Endothelial cell of umbilical vein (primary cell): ENCODE measurements around the gene C4orf54. TPM values are rescaled to one million over a fixed set of nuclear protein-coding genes. Genes with fewer than 3 reads are reported as not detected.

Experiments
- BruUV-seq: library from RNA; stranded (reverse); fragments of 400-500 nt; replicated peaks from 2 replicates; lab custom pipeline; 2021; lab: Mats Ljungman, UMichigan
- CTCF ChIA-PET: fragments of 300-600, 350-600 bp; sonication (Branson Sonifier 250); formaldehyde crosslinking; loops from one replicate; lab custom pipeline; 2021; ENCODE audit warnings: antibody characterized with exemption, inconsistent platforms; lab: Charles Lee
- POLR2A ChIA-PET: fragments of 300-600, 350-600 bp; sonication (Branson Sonifier 250); formaldehyde crosslinking; loops from one replicate; lab custom pipeline; 2021; ENCODE audit warnings: antibody characterized with exemption, inconsistent platforms; lab: Charles Lee
- DNase-seq: peaks from one replicate; pipeline ENCODE4 v3.0.0-alpha.2; 2011; ENCODE audit warnings: low read depth, low spot score
- FAIRE-seq: peaks from 2 replicates; lab custom pipeline; 2011; peaks lifted over from hg19 to GRCh38; lab: Jason Lieb, UNC
- H2AFZ ChIP-seq: 2 replicates; pipeline ENCODE4 v1.6.0; 2012; ENCODE audit warnings: low read depth, low read length, control low read depth, inconsistent platforms
- H3K27ac ChIP-seq: 2 replicates; pipeline ENCODE4 v1.5.1; 2011; ENCODE audit warnings: low read depth, mild to moderate bottlenecking, control low read depth, low read length, moderate library complexity; ENCODE audit not compliant: insufficient read depth
- H3K27me3 ChIP-seq, 2 experiments: 2 replicates each; pipeline versions ENCODE4 v1.6.0 to v1.6.1; 2011; ENCODE audit warnings: low read length in 2 of 2, mixed read lengths in 1 of 2; ENCODE audit not compliant: control insufficient read depth in 2 of 2, insufficient read depth in 2 of 2
- H3K36me3 ChIP-seq, 2 experiments: 2 replicates in 1 of 2; 3 replicates in 1 of 2; pipeline ENCODE4 v1.5.1; 2011; ENCODE audit warnings: low read length in 2 of 2, mild to moderate bottlenecking in 1 of 2, moderate library complexity in 1 of 2; ENCODE audit not compliant: control insufficient read depth in 2 of 2, insufficient read depth in 2 of 2; ENCODE audit errors: extremely low read depth in 1 of 2
- H3K4me1 ChIP-seq: 3 replicates; pipeline ENCODE4 v1.5.1; 2011; ENCODE audit warnings: mild to moderate bottlenecking, low read length; ENCODE audit not compliant: control insufficient read depth, insufficient read depth; ENCODE audit errors: extremely low read depth
- H3K4me2 ChIP-seq: 2 replicates; pipeline ENCODE4 v1.6.1; 2011; ENCODE audit warnings: low read length, control low read depth, mixed read lengths; ENCODE audit not compliant: insufficient read depth
- H3K4me3 ChIP-seq, 3 experiments: fragments of 200-600 bp in 1 of 3; sonication (generic), shearing (Covaris generic) in 1 of 3; replicated peaks in 1 of 3; 2 replicates each; pipeline ENCODE4 v1.5.1; 2011 to 2016; ENCODE audit warnings: control low read depth in 3 of 3, low read length in 3 of 3, mild to moderate bottlenecking in 2 of 3, inconsistent platforms in 1 of 3, low read depth in 1 of 3, moderate library complexity in 1 of 3; ENCODE audit not compliant: insufficient read depth in 1 of 3
- H3K79me2 ChIP-seq: 2 replicates; pipeline ENCODE4 v1.6.0; 2012; ENCODE audit warnings: low read length, inconsistent platforms; ENCODE audit not compliant: control insufficient read depth, insufficient read depth
- H3K9ac ChIP-seq: replicated peaks from 2 replicates; pipeline ENCODE3; 2011; ENCODE audit warnings: low read length, control low read depth; ENCODE audit not compliant: insufficient read depth; ENCODE audit errors: extremely low read depth
- H3K9me1 ChIP-seq: replicated peaks from 3 replicates; pipeline ENCODE4 v1.6.0; 2011; ENCODE audit warnings: mild to moderate bottlenecking, low read length; ENCODE audit not compliant: control insufficient read depth, insufficient read depth; ENCODE audit errors: extremely low read depth
- H3K9me3 ChIP-seq: replicated peaks from 2 replicates; pipeline ENCODE4 v1.5.1; 2012; ENCODE audit warnings: low read length, inconsistent platforms; ENCODE audit not compliant: control insufficient read depth, insufficient read depth
- H4K20me1 ChIP-seq: replicated peaks from 2 replicates; pipeline ENCODE3; 2011; ENCODE audit warnings: mild to moderate bottlenecking, low read length; ENCODE audit not compliant: control insufficient read depth, insufficient read depth; ENCODE audit errors: extremely low read depth
- CTCF ChIP-seq, 2 donors: IDR thresholded peaks; 1 replicate in 1 of 2; 2 replicates in 1 of 2; pipeline ENCODE4 v1.5.1; 2011; ENCODE audit warnings: low read length in 2 of 2, mild to moderate bottlenecking in 2 of 2, moderate library complexity in 2 of 2, control low read depth in 1 of 2, inconsistent platforms in 1 of 2, low read depth in 1 of 2; ENCODE audit not compliant: insufficient read depth in 1 of 2; ENCODE audit errors: extremely low read depth in 1 of 2
- EZH2 ChIP-seq: IDR thresholded peaks from 2 replicates; pipeline ENCODE4 v1.6.1; 2012; ENCODE audit warnings: borderline replicate concordance, low read depth, mild to moderate bottlenecking, moderate library complexity, low read length, inconsistent platforms; ENCODE audit not compliant: severe bottlenecking
- FOS ChIP-seq: IDR thresholded peaks from 2 replicates; pipeline ENCODE4 v1.6.1; 2011; ENCODE audit warnings: mild to moderate bottlenecking, low read length, moderate library complexity, borderline replicate concordance; ENCODE audit not compliant: insufficient read depth
- GATA2 ChIP-seq: IDR thresholded peaks from 2 replicates; pipeline ENCODE4 v1.7.0; 2011; ENCODE audit warnings: low read depth, mild to moderate bottlenecking, moderate library complexity, mixed read lengths, low read length; ENCODE audit not compliant: insufficient read length, insufficient read depth
- JUN ChIP-seq: IDR thresholded peaks from 2 replicates; pipeline ENCODE4 v1.6.1; 2011; ENCODE audit warnings: borderline replicate concordance, low read depth; ENCODE audit not compliant: insufficient read length, insufficient read depth
- MAX ChIP-seq: IDR thresholded peaks from 2 replicates; pipeline ENCODE4 v1.6.1; 2011; ENCODE audit not compliant: insufficient read depth, insufficient read length
- POLR2A ChIP-seq: IDR thresholded peaks from 2 replicates; pipeline ENCODE4 v1.6.1; 2012; ENCODE audit warnings: low read depth, mild to moderate bottlenecking, control low read depth, low read length
- POLR2AphosphoS5 ChIP-seq: IDR thresholded peaks from 2 replicates; pipeline ENCODE4 v1.6.1; 2012; ENCODE audit warnings: low read depth, mild to moderate bottlenecking, control low read depth, low read length, moderate library complexity; ENCODE audit not compliant: insufficient read depth
- dilution Hi-C: fragments of 300-500 bp; cut with MboI; formaldehyde crosslinking; loops from one replicate; pipeline ENCODE4 v1.15.0; 2019; ENCODE audit warnings: low sequenced_read_pairs; ENCODE audit not compliant: extremely low pct_ligation_motif_present
- intact Hi-C: fragments of 100-400 bp; cut with micrococcal nuclease; formaldehyde crosslinking; loops from one replicate; pipeline ENCODE4 v1.10.0; 2022
- polyA plus RNA-seq, 4 experiments: library from polyadenylated mRNA; depleted of rRNA in 3 of 4; stranded (reverse) in 3 of 4; unstranded in 1 of 4; fragments of >200 nt; gene quantifications; 2 replicates each; pipeline versions ENCODE4 v1.2.1 to v1.2.3, GENCODE V29; 2011 to 2012; ENCODE audit warnings: missing spikeins in 1 of 4
- total RNA-seq: library from RNA; stranded (reverse); gene quantifications from 2 replicates; pipeline ENCODE4 v1.2.3, GENCODE V29; 2021

C4orf54 gene
- total and polyA plus RNA-seq, 2 donors (not counting 3 experiments of a cell fraction or from before 2014, with no cell fraction given), result not detected

- Histone ChIP-seq H3K27ac (no peak overlapping the region), H3K4me1 (no peaks in the 10 kb centered on the region), H3K36me3 (no peaks in the 10 kb centered on the region), H3K9me3 (no peaks in the 10 kb centered on the region), H3K4me3 (no peak overlapping the region), H3K9me1 (no peaks in the 10 kb centered on the region), H3K4me2 (no peak overlapping the region), H3K79me2 (no peaks in the 10 kb centered on the region), H3K27me3 (no peaks in the 10 kb centered on the region), H2AFZ (no peak overlapping the region), H3K9ac (no peak overlapping the region), H4K20me1 (no peaks in the 10 kb centered on the region)
- TF ChIP-seq GATA2, result no peak
- TF ChIP-seq FOS, result no peak
- TF ChIP-seq POLR2A, result no peak
- no peak for TF ChIP-seq JUN
- no peak for TF ChIP-seq EZH2
- no peak for TF ChIP-seq MAX
- POLR2A ChIA-PET, result no interaction called here
- dilution Hi-C loops, result no loop called here
- CTCF ChIA-PET, result no interaction called here
- no TSS peak for BruUV-seq
- intact Hi-C loops, result no loop called here
- DNase-seq, result no peak
- FAIRE-seq, result no peak
Observed at GRCh38 chr4:99647071-99647470, 10.6 kb downstream of the C4orf54 start.

GRCh38 chr4:99645638-99646037 is 12.0 kb downstream of the C4orf54 start:
- dilution Hi-C loops (no loop called here), intact Hi-C loops (no loop called here)
- POLR2A ChIA-PET, result no interaction called here
- no peaks in the 10 kb centered on the region for H3K36me3 ChIP-seq
- no peak overlapping the region for H3K9ac ChIP-seq
- no peaks in the 10 kb centered on the region for H3K9me3 ChIP-seq
- no peak overlapping the region for H3K4me2 ChIP-seq
- TF ChIP-seq CTCF (IDR thresholded peaks at IDR 0.05; ENCODE audit: extremely low read depth in 1 of 2, insufficient read depth in 1 of 2, low read depth in 1 of 2, low read length in 2 of 2) (no peak), MAX (no peak), POLR2AphosphoS5 (no peak), FOS (no peak), EZH2 (no peak), POLR2A (no peak)
- H3K27ac ChIP-seq, result no peak overlapping the region
- H3K79me2 ChIP-seq, result no peaks in the 10 kb centered on the region
- BruUV-seq, result no TSS peak
- FAIRE-seq (no peak), DNase-seq (no peak)
- no peak overlapping the region for H3K4me3 ChIP-seq
- H4K20me1 ChIP-seq, result no peaks in the 10 kb centered on the region
- no peaks in the 10 kb centered on the region for H3K4me1 ChIP-seq
- CTCF ChIA-PET, result no interaction called here
- no peaks in the 10 kb centered on the region for H3K27me3 ChIP-seq
- H3K9me1 ChIP-seq, result no peaks in the 10 kb centered on the region
- no peak overlapping the region for H2AFZ ChIP-seq
